HEK293 (cell line): ENCODE data around the gene CLN6.

Experiments
- AEBP2 ChIP-seq: fragments of 450-650 bp; formaldehyde crosslinking; IDR thresholded peaks from 2 replicates; pipeline ENCODE4 v1.5.1; 2016; ENCODE audit warnings: missing biosample characterization, missing genetic modification characterization, borderline replicate concordance
- ELK4 ChIP-seq: IDR thresholded peaks from 2 replicates; pipeline ENCODE4 v1.6.1; 2011; ENCODE audit warnings: mild to moderate bottlenecking, low read depth, low read length, borderline replicate concordance
- GFI1B ChIP-seq: fragments of 450-650 bp; formaldehyde crosslinking; IDR thresholded peaks from 2 replicates; pipeline ENCODE4 v1.5.1; 2016; ENCODE audit warnings: missing biosample characterization, missing genetic modification characterization
- GLI4 ChIP-seq: fragments of 450-650 bp; formaldehyde crosslinking; IDR thresholded peaks from 2 replicates; pipeline ENCODE4 v1.5.1; 2016; ENCODE audit warnings: missing biosample characterization, missing genetic modification characterization
- IKZF3 ChIP-seq: fragments of 450-650 bp; IDR thresholded peaks from 2 replicates; pipeline ENCODE4 v1.5.0; 2018; ENCODE audit warnings: missing biosample characterization, mild to moderate bottlenecking, missing genetic modification characterization, moderate library complexity
- INSM2 ChIP-seq: fragments of 450-650 bp; formaldehyde crosslinking; IDR thresholded peaks from 2 replicates; pipeline ENCODE4 v1.5.1; 2016; ENCODE audit warnings: missing biosample characterization, missing genetic modification characterization
- TRIM28 ChIP-seq: IDR thresholded peaks from 2 replicates; pipeline ENCODE4 v1.6.1; 2011; ENCODE audit warnings: low read length, control low read depth, borderline replicate concordance
- ZBTB8A ChIP-seq: fragments of 450-650 bp; formaldehyde crosslinking; IDR thresholded peaks from 2 replicates; pipeline ENCODE4 v1.5.1; 2016; ENCODE audit warnings: missing biosample characterization, missing genetic modification characterization
- ZNF112 ChIP-seq: fragments of 450-650 bp; formaldehyde crosslinking; IDR thresholded peaks from 2 replicates; pipeline ENCODE4 v1.5.0; 2017; ENCODE audit warnings: missing biosample characterization, missing genetic modification characterization
- ZNF148 ChIP-seq: fragments of 450-650 bp; formaldehyde crosslinking; IDR thresholded peaks from 2 replicates; pipeline ENCODE4 v1.5.0; 2017; ENCODE audit warnings: missing biosample characterization, missing genetic modification characterization, borderline replicate concordance
- ZNF18 ChIP-seq: fragments of 450-650 bp; formaldehyde crosslinking; IDR thresholded peaks from 2 replicates; pipeline ENCODE4 v1.5.1; 2016; ENCODE audit warnings: missing biosample characterization, missing genetic modification characterization
- ZNF202 ChIP-seq: fragments of 450-650 bp; formaldehyde crosslinking; IDR thresholded peaks from 2 replicates; pipeline ENCODE4 v1.5.1; 2016; ENCODE audit warnings: missing biosample characterization, missing genetic modification characterization, borderline replicate concordance
- ZNF223 ChIP-seq: fragments of 450-650 bp; formaldehyde crosslinking; IDR thresholded peaks from 2 replicates; pipeline ENCODE4 v1.5.1; 2016; ENCODE audit warnings: missing biosample characterization, missing genetic modification characterization
- ZNF239 ChIP-seq: fragments of 450-650 bp; formaldehyde crosslinking; IDR thresholded peaks from 2 replicates; pipeline ENCODE4 v1.5.1; 2016; ENCODE audit warnings: missing biosample characterization, missing genetic modification characterization
- ZNF362 ChIP-seq: fragments of 450-650 bp; formaldehyde crosslinking; IDR thresholded peaks from 2 replicates; pipeline ENCODE4 v1.5.1; 2016; ENCODE audit warnings: missing biosample characterization, missing genetic modification characterization
- ZNF394 ChIP-seq: fragments of 450-650 bp; formaldehyde crosslinking; IDR thresholded peaks from 2 replicates; pipeline ENCODE4 v1.5.1; 2016; ENCODE audit warnings: missing biosample characterization, missing genetic modification characterization, mild to moderate bottlenecking, moderate library complexity, borderline replicate concordance
- ZNF518A ChIP-seq: fragments of 450-650 bp; formaldehyde crosslinking; conservative IDR thresholded peaks from 2 replicates; pipeline ENCODE4 v1.5.1; 2016; ENCODE audit warnings: low read depth, missing biosample characterization, missing genetic modification characterization
- ZNF776 ChIP-seq: fragments of 450-650 bp; formaldehyde crosslinking; IDR thresholded peaks from 2 replicates; pipeline ENCODE4 v1.5.0; 2017; ENCODE audit warnings: missing biosample characterization, missing genetic modification characterization, borderline replicate concordance
- ZNF843 ChIP-seq: fragments of 450-650 bp; formaldehyde crosslinking; IDR thresholded peaks from 2 replicates; pipeline ENCODE4 v1.5.1; 2016; ENCODE audit warnings: missing biosample characterization, missing genetic modification characterization
- ZXDB ChIP-seq: fragments of 450-650 bp; formaldehyde crosslinking; IDR thresholded peaks from 2 replicates; pipeline ENCODE4 v1.5.1; 2016; ENCODE audit warnings: missing biosample characterization, missing genetic modification characterization

The CLN6 gene

GRCh38 chr15:68278595-68279405 is 49.3 kb upstream of the CLN6 start (continued):
- no peak for TF ChIP-seq ZNF18
- peak; percentile 4; the same call in 1 of the 2 replicates for TF ChIP-seq ZBTB8A (tag by site-specific recombination)
- TF ChIP-seq ZNF776 (tag by site-specific recombination) = no peak
- TF ChIP-seq ZNF112 = no peak
- no peak; the same call in none of the 2 replicates for TF ChIP-seq TRIM28
- TF ChIP-seq ZNF223 = no peak
- TF ChIP-seq GFI1B (tag by site-specific recombination) = no peak
- no peak for TF ChIP-seq ZNF362 (tag by site-specific recombination)
- no peak for TF ChIP-seq AEBP2 (tag by site-specific recombination)
- TF ChIP-seq ZNF202 (tag by site-specific recombination) = no peak
- peak; percentile 43; the same call in 1 of the 2 replicates for TF ChIP-seq INSM2 (tag by site-specific recombination)
- peak; percentile 52; the same call in 1 of the 2 replicates for TF ChIP-seq ZNF518A (tag by site-specific recombination)
- TF ChIP-seq GLI4 (tag by site-specific recombination) = peak; percentile 93; the same call in 1 of the 2 replicates
- no peak for TF ChIP-seq ZNF148 (tag by site-specific recombination)
- no peak for TF ChIP-seq ELK4
- TF ChIP-seq ZNF843 (tag by site-specific recombination) = peak; percentile 78
- 0 out of 2 replicates have a peak, but pooled peaks have one; percentile 24 for TF ChIP-seq ZNF239
- no peak; the same call in 1 of the 2 replicates for TF ChIP-seq ZNF394 (tag by site-specific recombination)
- TF ChIP-seq ZXDB (tag by site-specific recombination) = peak; percentile 84; the same call in 1 of the 2 replicates
- peak; percentile 61; the same call in 1 of the 2 replicates for TF ChIP-seq IKZF3 (tag by site-specific recombination)
